GM23248 (cell line): Measurements from ENCODE around the gene MYH15. TPM values are rescaled to one million over a fixed set of nuclear protein-coding genes. Genes with fewer than 3 reads are reported as not detected.

ENCODE experiments used
- DNase-seq: peaks from one replicate; pipeline ENCODE4 v3.0.0-alpha.2; 2015
- H2AFZ ChIP-seq: fragments of 200-600 bp; sonication (generic); 2 replicates; pipeline ENCODE4 v1.6.1; 2016; ENCODE audit warnings: antibody characterized with exemption
- H3F3A ChIP-seq: fragments of 200-600 bp; sonication (generic); 2 replicates; pipeline ENCODE4 v1.6.1; 2016; ENCODE audit warnings: mild to moderate bottlenecking, antibody characterized with exemption, mixed run types; ENCODE audit not compliant: insufficient read depth
- H3K27ac ChIP-seq: fragments of 200-600 bp; sonication (generic); 2 replicates; pipeline ENCODE4 v1.5.1; 2016; ENCODE audit warnings: mild to moderate bottlenecking
- H3K27me3 ChIP-seq: fragments of 200-600 bp; sonication (generic); replicated peaks from 2 replicates; pipeline ENCODE4 v1.6.1; 2016; ENCODE audit warnings: mild to moderate bottlenecking; ENCODE audit not compliant: insufficient read depth
- H3K36me3 ChIP-seq: fragments of 200-600 bp; sonication (generic); 2 replicates; pipeline ENCODE4 v1.6.1; 2016; ENCODE audit warnings: low read depth, mild to moderate bottlenecking
- H3K4me1 ChIP-seq: fragments of 200-600 bp; sonication (generic); 2 replicates; pipeline ENCODE4 v1.6.1; 2016; ENCODE audit warnings: mild to moderate bottlenecking; ENCODE audit not compliant: insufficient read depth
- H3K4me2 ChIP-seq: fragments of 200-600 bp; sonication (generic); one replicate; pipeline ENCODE4 v1.6.1; 2016; ENCODE audit warnings: mild to moderate bottlenecking; ENCODE audit not compliant: unreplicated experiment
- H3K4me3 ChIP-seq: fragments of 200-600 bp; sonication (generic); 2 replicates; pipeline ENCODE4 v1.5.1; 2016; ENCODE audit warnings: mild to moderate bottlenecking
- H3K79me2 ChIP-seq: fragments of 200-600 bp; sonication (generic); 2 replicates; pipeline ENCODE4 v1.6.1; 2016; ENCODE audit warnings: mild to moderate bottlenecking; ENCODE audit not compliant: insufficient read depth
- H3K9ac ChIP-seq: fragments of 200-600 bp; sonication (generic); 2 replicates; pipeline ENCODE4 v1.6.1; 2016; ENCODE audit warnings: mild to moderate bottlenecking
- H3K9me2 ChIP-seq: fragments of 200-600 bp; sonication (generic); 2 replicates; pipeline ENCODE4 v1.6.1; 2016; ENCODE audit warnings: mixed run types, mild to moderate bottlenecking, moderate library complexity; ENCODE audit not compliant: insufficient read depth
- H3K9me3 ChIP-seq: fragments of 200-600 bp; sonication (generic); one replicate; pipeline ENCODE4 v1.6.1; 2017; ENCODE audit warnings: low read depth
- H4K20me1 ChIP-seq: fragments of 200-600 bp; sonication (generic); 2 replicates; pipeline ENCODE4 v1.6.0; 2016; ENCODE audit not compliant: insufficient read depth
- EZH2 ChIP-seq: fragments of 200-600 bp; sonication (generic); IDR thresholded peaks from 2 replicates; pipeline ENCODE4 v1.6.1; 2018; ENCODE audit warnings: antibody characterized with exemption, mild to moderate bottlenecking; ENCODE audit not compliant: insufficient read depth, poor library complexity, severe bottlenecking
- EZH2phosphoT487 ChIP-seq: fragments of 200-600 bp; sonication (generic); IDR thresholded peaks from 2 replicates; pipeline ENCODE4 v1.6.1; 2018; ENCODE audit warnings: antibody characterized with exemption, moderate library complexity, mild to moderate bottlenecking, low read depth; ENCODE audit not compliant: insufficient read depth
- WGBS, 2 experiments: methylation state at CpG; one replicate each; pipeline ENCODE4 v1.1.6; 2015 to 2017; ENCODE audit warnings: low lambda C conversion rate in 2 of 2, low coverage in 1 of 2; ENCODE audit errors: missing lambda C conversion rate in 2 of 2; 5-methylcytosine and 5-hydroxymethylcytosine counted together
- in situ Hi-C: fragments of 300-500 bp; cut with MboI; formaldehyde crosslinking; loops from 2 replicates; pipeline ENCODE4 v1.15.0; 2020
- polyA plus RNA-seq: library from polyadenylated mRNA; unstranded; fragments of >200 nt; fragmentation: Nextera tagmentation; extraction: Ambion mirVana; gene quantifications from 2 replicates; pipeline ENCODE4 v1.2.1, GENCODE V29; 2016
- total RNA-seq: library from RNA; depleted of rRNA; stranded (reverse); fragments of >200 nt; shearing (Covaris generic); gene quantifications from 2 replicates; pipeline ENCODE4 v1.2.3, GENCODE V29; 2014

The MYH15 gene
- total and polyA plus RNA-seq, 2 experiments from 2014 or later, result 0.08 to 0.11 TPM

DNA sequence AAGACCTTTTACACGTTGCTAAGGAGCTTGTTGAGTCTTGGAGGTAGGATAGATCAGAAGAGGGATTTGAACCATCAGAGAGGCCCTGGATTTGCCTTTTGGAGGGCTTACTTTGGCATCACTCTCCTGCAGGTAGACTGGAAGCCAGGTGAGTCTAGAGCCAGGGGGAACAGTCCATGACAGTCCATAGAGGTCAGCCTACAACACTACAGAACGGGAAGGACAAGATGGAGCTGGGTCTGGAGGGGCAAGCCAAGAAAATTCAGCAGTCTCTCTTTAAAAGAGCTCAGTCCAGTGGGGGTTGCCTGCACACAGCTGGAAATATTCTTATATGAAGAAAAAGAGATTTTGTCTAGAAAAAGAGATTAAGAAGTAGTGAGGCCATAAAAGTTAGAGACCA lies 153.4 kb downstream of the MYH15 start:
- no peaks in the 10 kb centered on the region; the same call in 1 of the 2 replicates for H3K27me3 ChIP-seq
- 17 to 23% methylated on average over 2 of the region's 2 CpGs for WGBS, 2 experiments
- H3K79me2 ChIP-seq, result no peaks in the 10 kb centered on the region
- no peak overlapping the region for H3K9ac ChIP-seq
- in situ Hi-C loops, result no loop called here
- no peak overlapping the region for H3K4me3 ChIP-seq
- TF ChIP-seq EZH2 (no peak), EZH2phosphoT487 (no peak)
- H3K4me2 ChIP-seq, result no peak overlapping the region
- H3K4me1 ChIP-seq, result no peaks in the 10 kb centered on the region
- no peaks in the 10 kb centered on the region for H4K20me1 ChIP-seq
- H3K9me3 ChIP-seq, result no peaks in the 10 kb centered on the region
- H3K9me2 ChIP-seq, result no peaks in the 10 kb centered on the region
- H3F3A ChIP-seq, result no peaks in the 10 kb centered on the region
- H3K36me3 ChIP-seq, result no peaks in the 10 kb centered on the region
- H2AFZ ChIP-seq, result no peak overlapping the region
- no peak overlapping the region for H3K27ac ChIP-seq
- no peak for DNase-seq

DNA sequence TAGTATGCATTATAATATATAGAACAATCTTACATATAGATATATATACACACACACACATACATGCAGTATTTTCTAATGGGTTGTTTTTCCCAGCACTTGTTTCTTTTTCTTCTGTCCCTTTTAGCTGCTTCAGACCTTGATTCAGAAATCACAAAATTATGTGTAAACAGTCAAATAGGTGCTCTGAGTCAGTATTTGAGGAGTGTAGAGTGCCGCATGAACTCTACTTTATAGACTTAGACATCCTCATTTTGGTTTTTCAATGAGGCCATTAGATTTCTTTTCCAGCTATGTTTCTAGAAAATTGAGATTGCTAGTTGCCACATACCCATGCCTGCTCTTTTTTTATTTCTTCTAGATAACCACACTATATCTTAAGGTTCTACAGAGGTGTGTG lies 155.8 kb downstream of the MYH15 start:
- no peak overlapping the region for H3K27ac ChIP-seq
- no peaks in the 10 kb centered on the region for H3K4me1 ChIP-seq
- 89 to 100% methylated on average over 1 of the region's 1 CpG for WGBS, 2 experiments
- no peaks in the 10 kb centered on the region for H3K27me3 ChIP-seq
- H3K9ac ChIP-seq, result no peak overlapping the region
- H4K20me1 ChIP-seq, result no peaks in the 10 kb centered on the region
- H3K9me2 ChIP-seq, result no peaks in the 10 kb centered on the region
- no peak for TF ChIP-seq EZH2phosphoT487
- TF ChIP-seq EZH2, result no peak
- DNase-seq, result no peak
- in situ Hi-C loops, result no loop called here
- no peaks in the 10 kb centered on the region for H3K79me2 ChIP-seq
- no peaks in the 10 kb centered on the region for H3F3A ChIP-seq
- H3K9me3 ChIP-seq, result no peaks in the 10 kb centered on the region
- H3K4me3 ChIP-seq, result no peak overlapping the region
- H3K4me2 ChIP-seq, result no peak overlapping the region
- H3K36me3 ChIP-seq, result no peaks in the 10 kb centered on the region
- no peak overlapping the region for H2AFZ ChIP-seq

DNA sequence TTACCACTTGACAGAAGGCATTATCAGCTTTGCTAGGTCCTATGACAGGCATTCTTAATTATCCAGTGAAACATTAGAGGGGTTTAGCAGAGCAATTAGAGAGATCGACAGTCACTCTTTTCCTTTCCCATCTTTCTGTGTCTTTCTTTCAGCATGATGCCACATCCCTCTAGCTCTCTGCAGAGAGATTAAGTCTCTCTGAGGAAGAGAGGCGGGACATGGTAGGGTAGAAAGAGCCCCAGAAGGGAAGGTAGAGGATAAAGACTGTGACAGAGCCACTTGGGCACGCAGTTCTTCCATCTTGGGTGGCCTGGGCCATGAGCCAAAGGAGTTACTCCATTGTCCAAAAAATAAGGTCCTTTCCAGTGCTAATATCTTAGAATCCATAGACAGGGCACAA lies 158.2 kb downstream of the MYH15 start:
- H3K9me3 ChIP-seq, result no peaks in the 10 kb centered on the region
- H3K4me1 ChIP-seq, result no peaks in the 10 kb centered on the region
- H3K27me3 ChIP-seq, result no peaks in the 10 kb centered on the region
- no peaks in the 10 kb centered on the region for H3K9me2 ChIP-seq
- DNase-seq, result no peak
- H3K79me2 ChIP-seq, result no peaks in the 10 kb centered on the region
- in situ Hi-C loops, result no loop called here
- no peak overlapping the region for H2AFZ ChIP-seq
- WGBS, 2 experiments, result 55 to 58% methylated on average over 3 of the region's 3 CpGs
- no peak overlapping the region for H3K4me3 ChIP-seq
- no peaks in the 10 kb centered on the region for H3F3A ChIP-seq
- H3K27ac ChIP-seq, result no peak overlapping the region
- H3K9ac ChIP-seq, result no peak overlapping the region
- H4K20me1 ChIP-seq, result no peaks in the 10 kb centered on the region
- TF ChIP-seq EZH2 (no peak), EZH2phosphoT487 (no peak)
- no peak overlapping the region for H3K4me2 ChIP-seq
- H3K36me3 ChIP-seq, result no peaks in the 10 kb centered on the region

DNA sequence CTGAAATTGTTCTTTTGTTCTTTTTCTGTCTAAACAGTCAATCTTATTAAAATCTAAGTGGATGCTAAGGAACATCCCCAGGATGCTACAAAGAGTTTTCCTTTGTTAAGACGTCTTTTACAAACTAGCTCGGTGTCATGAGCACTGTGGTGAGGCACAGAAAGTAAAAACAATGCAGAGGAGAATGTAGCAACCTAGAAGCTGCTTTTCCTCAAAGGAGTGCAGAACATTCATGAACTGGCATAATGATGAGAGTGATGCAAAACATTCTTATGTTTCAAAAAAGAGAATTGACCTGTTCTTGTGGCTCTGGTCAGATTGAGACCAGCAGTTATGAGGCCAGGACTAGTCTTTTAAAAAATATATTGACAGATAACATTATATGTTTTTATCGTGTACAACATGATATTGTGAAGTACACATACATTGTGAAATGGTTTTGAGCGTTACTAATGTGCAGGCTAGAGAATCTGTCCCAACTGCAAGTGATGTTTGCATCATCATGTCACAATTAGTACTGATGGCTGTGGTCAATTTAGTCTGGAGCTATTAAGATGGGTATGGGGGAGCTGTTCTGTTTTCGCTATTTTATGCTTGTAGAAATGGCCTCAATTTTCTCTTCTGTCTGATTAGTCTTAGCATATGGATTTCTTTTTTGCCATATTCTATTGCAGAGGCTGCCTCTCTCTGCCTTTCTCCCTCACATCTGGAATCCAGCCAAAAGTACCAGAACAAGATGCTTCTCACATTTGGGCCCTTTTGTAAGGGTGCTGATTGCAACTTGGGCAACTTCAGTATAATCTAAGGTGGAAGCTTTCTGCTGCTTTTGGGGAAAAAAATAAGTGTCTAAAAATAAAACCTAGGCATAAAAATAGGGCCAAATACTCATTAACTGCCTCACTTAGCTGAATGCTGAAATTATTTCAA lies 163.8 kb downstream of the MYH15 start:
- Histone ChIP-seq H3F3A (no peaks in the 10 kb centered on the region; the same call in 1 of the 2 replicates), H3K79me2 (no peaks in the 10 kb centered on the region), H3K27me3 (no peaks in the 10 kb centered on the region), H3K9ac (no peak overlapping the region), H3K9me3 (no peaks in the 10 kb centered on the region), H2AFZ (no peak overlapping the region), H3K36me3 (no peaks in the 10 kb centered on the region), H3K4me3 (no peak overlapping the region), H4K20me1 (no peaks in the 10 kb centered on the region), H3K27ac (no peak overlapping the region), H3K4me1 (0 out of 2 replicates have a peak, but pooled peaks cover 4% of the 10 kb centered on the region), H3K4me2 (no peak overlapping the region), H3K9me2 (no peaks in the 10 kb centered on the region)
- DNase-seq, result peak; percentile 31
- TF ChIP-seq EZH2 (no peak), EZH2phosphoT487 (no peak)
- 72 to 85% methylated on average over 5 of the region's 5 CpGs for WGBS, 2 experiments
- in situ Hi-C loops, result no loop called here
